ENCODE results near the gene KCNQ1. TPM values are rescaled to one million over a fixed set of nuclear protein-coding genes. Genes with fewer than 3 reads are reported as not detected.

KCNQ1 gene
- total RNA-seq, 1 donor from 2014 or later: 0.86 TPM

- Mint-ChIP-seq H3K27ac (ENCODE audit: unreplicated experiment) (no peak overlapping the region), H3K9me3 (no peaks in the 10 kb centered on the region), H3K36me3 (ENCODE audit: low read depth) (no peaks in the 10 kb centered on the region), H3K27me3 (ENCODE audit: low read depth) (peaks cover 7% of the 10 kb centered on the region), H3K4me3 (no peak overlapping the region), H3K4me1 (peaks cover 18% of the 10 kb centered on the region)
- no peak for TF ChIP-seq CTCF (conservative IDR thresholded peaks at IDR 0.05)
- DNase-seq (ENCODE audit: low read depth, low spot score): no peak
Measured at GRCh38 chr11:2844996-2845395, 400.2 kb downstream of the KCNQ1 start.

- H3K4me1 Mint-ChIP-seq: peaks cover 13% of the 10 kb centered on the region
Measured at GRCh38 chr11:2846056-2846455, 401.2 kb downstream of the KCNQ1 start.

GRCh38 chr11:2846470-2846869 is 401.7 kb downstream of the KCNQ1 start:
- Mint-ChIP-seq H3K4me3 (no peak overlapping the region), H3K4me1 (peaks cover 13% of the 10 kb centered on the region), H3K36me3 (ENCODE audit: low read depth) (no peaks in the 10 kb centered on the region), H3K9me3 (no peaks in the 10 kb centered on the region), H3K27ac (ENCODE audit: unreplicated experiment) (no peak overlapping the region), H3K27me3 (ENCODE audit: low read depth) (peaks cover 7% of the 10 kb centered on the region)
- no peak for TF ChIP-seq CTCF (conservative IDR thresholded peaks at IDR 0.05)
- DNase-seq (ENCODE audit: low read depth, low spot score): no peak

More at GRCh38 chr11:2846056-2846455, 401.2 kb downstream of the KCNQ1 start:
- no peak for DNase-seq (ENCODE audit: low read depth, low spot score)
- no peak overlapping the region for H3K4me3 Mint-ChIP-seq
- TF ChIP-seq CTCF (conservative IDR thresholded peaks at IDR 0.05): no peak
- no peaks in the 10 kb centered on the region for H3K9me3 Mint-ChIP-seq
- H3K27me3 Mint-ChIP-seq (ENCODE audit: low read depth): peaks cover 7% of the 10 kb centered on the region
- H3K36me3 Mint-ChIP-seq (ENCODE audit: low read depth): no peaks in the 10 kb centered on the region
- H3K27ac Mint-ChIP-seq (ENCODE audit: unreplicated experiment): no peak overlapping the region

GRCh38 chr11:2847561-2847960 is 402.8 kb downstream of the KCNQ1 start:
- Mint-ChIP-seq H3K27ac (ENCODE audit: unreplicated experiment) (no peak overlapping the region), H3K4me1 (peaks cover 13% of the 10 kb centered on the region), H3K27me3 (ENCODE audit: low read depth) (peaks cover 7% of the 10 kb centered on the region), H3K4me3 (no peak overlapping the region), H3K36me3 (ENCODE audit: low read depth) (no peaks in the 10 kb centered on the region), H3K9me3 (no peaks in the 10 kb centered on the region)
- TF ChIP-seq CTCF (conservative IDR thresholded peaks at IDR 0.05): no peak
- DNase-seq (ENCODE audit: low read depth, low spot score): no peak

- peaks cover 7% of the 10 kb centered on the region for H3K27me3 Mint-ChIP-seq (ENCODE audit: low read depth)
Measured at GRCh38 chr11:2848497-2848896, 403.7 kb downstream of the KCNQ1 start.

More at GRCh38 chr11:2848497-2848896, 403.7 kb downstream of the KCNQ1 start:
- Mint-ChIP-seq H3K9me3 (no peaks in the 10 kb centered on the region), H3K4me3 (no peak overlapping the region), H3K36me3 (ENCODE audit: low read depth) (no peaks in the 10 kb centered on the region), H3K4me1 (peaks cover 13% of the 10 kb centered on the region), H3K27ac (ENCODE audit: unreplicated experiment) (no peak overlapping the region)
- TF ChIP-seq CTCF (conservative IDR thresholded peaks at IDR 0.05): no peak
- DNase-seq (ENCODE audit: low read depth, low spot score): no peak
